C1 segment of cervical spinal cord (tissue), 14 donors: ENCODE data around the gene NDUFA7.
A peak's percentile ranks its signal among the peaks of the same experiment; 100 is the strongest.
"Not testable (repeated sequence)": the region's sequence is repeated elsewhere in the genome, so short reads cannot be mapped to it uniquely, and the experiment has no call there.

ENCODE experiments used
- DNase-seq, 14 donors: peaks; one replicate each; lab custom pipeline; 2025; lab: John Stamatoyannopoulos, UW

Gene NDUFA7

GRCh38 chr19:8319807-8320520 lies 1.2 kb downstream of the NDUFA7 start:
- DNase-seq: no peak

- DNase-seq: not testable (repeated sequence)
These were observed 2.3 kb downstream of the NDUFA7 start for GRCh38 chr19:8318835-8319234.

DNA sequence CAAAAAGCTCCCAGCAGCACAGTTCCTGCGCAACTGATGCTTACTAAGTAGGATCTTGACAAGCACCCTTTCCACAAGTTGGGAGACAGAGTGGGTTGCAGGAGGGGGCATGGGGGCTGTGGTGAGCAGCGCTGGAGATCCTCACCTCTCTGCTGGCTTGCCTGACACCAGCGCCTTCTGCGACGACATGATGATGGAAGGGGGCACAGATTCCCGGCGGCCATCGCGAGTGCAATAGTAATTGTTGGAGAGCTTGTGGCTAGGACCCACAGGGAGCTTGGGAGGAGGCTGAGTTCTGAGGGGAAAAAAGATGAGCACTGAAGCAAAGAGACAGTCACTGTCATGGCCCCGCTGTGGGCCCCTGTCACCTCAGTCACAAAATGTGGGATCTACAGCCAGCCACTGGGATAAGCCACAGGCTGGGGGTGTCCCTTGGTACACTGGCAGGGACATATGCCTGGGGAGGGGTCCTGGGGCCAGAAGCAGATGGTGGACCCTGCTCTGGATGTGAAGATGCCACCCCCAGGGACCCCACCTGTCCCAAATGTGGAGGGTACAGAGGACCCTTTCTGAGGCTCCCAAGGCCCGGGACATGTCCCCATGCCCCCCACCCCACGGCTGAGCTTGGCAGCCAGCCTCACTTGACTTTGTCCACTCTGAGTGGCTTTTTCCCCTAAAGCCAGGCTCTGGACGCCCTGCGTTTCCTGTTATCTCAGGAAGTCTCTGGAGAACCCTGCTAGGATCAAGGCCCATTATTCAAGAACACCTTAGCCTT lies 4.6 kb downstream of the NDUFA7 start:
- DNase-seq: no peak

DNA sequence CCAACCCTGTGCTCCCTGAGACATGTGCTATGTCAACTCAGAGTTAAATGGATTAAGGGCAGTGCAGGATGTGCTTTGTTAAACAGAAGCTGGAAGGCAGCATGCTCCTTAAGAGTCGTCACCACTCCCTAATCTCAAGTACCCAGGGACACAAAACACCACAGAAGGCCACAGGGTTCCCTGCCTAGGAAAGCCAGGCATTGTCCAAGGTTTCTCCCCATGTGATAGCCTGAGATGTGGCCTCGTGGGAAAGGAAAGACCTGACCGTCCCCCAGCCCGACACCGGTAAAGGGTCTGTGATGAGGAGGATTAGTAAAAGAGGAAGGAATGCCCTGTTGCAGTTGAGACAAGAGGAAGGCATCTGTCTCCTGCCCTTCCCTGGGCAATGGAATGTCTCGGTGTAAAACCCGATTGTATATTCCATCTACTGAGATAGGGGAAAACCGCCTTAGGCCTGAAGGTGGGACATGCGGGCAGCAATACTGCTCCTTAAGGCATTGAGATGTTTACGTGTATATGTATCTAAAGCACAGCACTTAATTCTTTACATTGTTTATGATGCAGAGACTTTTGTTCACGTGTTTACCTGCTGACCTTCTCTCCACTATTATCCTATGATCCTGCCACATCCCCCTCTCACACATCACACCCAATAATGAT lies 6.1 kb downstream of the NDUFA7 start:
- not testable (repeated sequence) for DNase-seq

DNA sequence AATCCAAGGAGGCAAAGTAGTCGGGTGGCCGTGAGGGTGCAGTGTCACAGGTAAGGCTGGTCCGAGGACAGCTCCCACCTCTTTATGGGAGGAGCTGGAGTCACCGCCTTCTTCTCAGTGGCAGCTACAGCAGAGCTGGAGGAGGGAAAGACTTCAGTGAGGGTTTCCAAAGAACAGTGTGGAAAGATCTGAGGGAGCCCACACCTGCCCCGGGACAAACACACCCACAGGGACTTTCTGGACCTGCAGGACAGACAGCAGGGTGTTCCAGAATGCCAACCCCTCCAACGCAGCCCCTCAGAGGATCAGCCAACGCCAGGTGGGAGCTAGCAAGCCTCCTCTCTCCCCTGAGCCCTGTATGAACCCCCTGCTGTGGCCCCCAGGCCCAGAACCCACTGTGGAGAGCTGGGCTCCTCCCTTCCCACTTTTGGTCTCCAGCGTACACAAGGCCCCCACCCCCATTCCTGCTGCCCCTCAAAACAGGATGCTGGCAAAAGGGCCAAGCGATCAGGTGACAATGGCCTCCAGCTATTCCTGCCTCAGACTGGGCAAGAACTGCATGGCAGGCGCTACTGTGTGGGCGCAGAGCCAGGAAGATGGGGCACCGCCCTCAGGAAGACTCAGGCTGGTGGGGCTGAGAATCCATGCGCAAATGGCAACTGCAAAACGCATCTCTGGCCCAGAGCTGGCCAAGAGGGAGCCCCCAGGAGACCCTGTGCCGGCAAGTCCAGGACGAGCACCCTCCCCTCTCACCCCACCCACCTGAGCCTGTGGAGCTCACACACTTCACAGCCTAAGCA lies 9.5 kb downstream of the NDUFA7 start:
- no peak for DNase-seq

GRCh38 chr19:8310342-8311055 lies 10.7 kb downstream of the NDUFA7 start:
- no peak for DNase-seq

DNA sequence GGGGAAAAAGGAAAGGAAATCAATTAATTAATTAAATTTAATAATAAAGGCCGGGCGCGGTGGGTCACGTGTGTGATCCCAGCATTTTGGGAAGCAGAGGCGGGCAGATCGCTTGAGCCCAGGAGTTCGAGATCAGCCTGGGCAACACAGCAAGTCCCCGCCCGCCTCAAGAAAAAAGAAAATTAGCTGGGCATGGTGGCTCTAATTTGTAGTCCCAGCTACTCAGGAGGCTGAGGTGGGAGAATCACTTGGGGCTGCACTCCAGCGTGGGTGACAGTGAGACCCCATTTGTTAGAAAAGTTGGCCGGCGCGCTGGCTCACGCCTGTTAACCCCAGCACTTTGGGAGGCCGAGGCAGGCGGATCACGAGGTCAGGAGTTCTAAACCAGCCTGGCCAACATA lies 12.3 kb downstream of the NDUFA7 start:
- no peak for DNase-seq

DNA sequence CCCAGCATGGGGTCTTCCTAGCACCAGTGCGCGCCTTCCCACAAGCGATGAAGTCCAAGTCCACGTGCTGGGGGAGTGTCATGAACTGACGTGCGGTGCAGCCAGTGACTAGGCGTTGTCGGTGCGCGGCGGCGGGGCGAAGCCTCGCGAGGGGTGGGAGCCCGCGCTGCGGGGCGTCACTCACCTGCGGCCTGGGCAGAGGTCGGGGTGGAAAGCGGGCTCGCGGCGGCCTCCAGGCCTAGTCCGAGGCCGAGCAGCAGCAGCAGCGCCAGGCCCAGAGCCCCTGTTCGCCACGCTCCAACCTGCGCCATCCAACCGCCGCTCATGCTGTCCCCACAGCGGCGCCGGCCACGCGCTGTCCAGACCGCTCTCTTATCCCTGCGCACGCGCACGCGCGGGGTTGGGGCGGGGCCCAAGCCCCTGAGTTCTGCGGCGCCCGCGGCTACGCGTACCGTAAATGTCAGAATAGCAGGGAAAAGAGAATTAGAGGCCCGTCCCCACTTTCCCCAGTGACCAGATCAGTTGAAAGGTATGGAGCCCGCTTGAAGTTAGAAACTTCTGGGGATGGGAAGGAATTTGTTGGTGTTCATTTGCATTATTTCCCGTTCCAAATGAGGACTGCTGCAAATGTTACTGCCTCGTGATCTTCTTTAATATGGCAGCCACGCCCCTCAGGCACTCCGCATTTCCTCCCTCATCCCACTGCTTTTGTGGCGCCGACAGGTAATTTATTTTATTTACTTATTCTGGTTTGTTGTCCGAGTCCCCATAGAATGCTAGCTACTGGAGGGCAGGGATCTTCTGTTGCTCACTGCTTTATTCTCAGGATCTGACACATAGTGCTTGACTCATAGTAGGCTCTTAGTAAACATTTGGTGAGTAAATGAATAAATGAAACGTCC lies 13.0 kb downstream of the NDUFA7 start, which contains the start of gene CD320:
Gene CD320, minus strand, starts transcription at position 394 of the 902 bp plus-strand sequence. Its CDS starts 68 bp downstream, at position 326.
- DNase-seq: peak; percentile 34 to 87 (median 79)

- no peak for DNase-seq
These were observed 13.7 kb downstream of the NDUFA7 start for GRCh38 chr19:8307400-8307964.

DNA sequence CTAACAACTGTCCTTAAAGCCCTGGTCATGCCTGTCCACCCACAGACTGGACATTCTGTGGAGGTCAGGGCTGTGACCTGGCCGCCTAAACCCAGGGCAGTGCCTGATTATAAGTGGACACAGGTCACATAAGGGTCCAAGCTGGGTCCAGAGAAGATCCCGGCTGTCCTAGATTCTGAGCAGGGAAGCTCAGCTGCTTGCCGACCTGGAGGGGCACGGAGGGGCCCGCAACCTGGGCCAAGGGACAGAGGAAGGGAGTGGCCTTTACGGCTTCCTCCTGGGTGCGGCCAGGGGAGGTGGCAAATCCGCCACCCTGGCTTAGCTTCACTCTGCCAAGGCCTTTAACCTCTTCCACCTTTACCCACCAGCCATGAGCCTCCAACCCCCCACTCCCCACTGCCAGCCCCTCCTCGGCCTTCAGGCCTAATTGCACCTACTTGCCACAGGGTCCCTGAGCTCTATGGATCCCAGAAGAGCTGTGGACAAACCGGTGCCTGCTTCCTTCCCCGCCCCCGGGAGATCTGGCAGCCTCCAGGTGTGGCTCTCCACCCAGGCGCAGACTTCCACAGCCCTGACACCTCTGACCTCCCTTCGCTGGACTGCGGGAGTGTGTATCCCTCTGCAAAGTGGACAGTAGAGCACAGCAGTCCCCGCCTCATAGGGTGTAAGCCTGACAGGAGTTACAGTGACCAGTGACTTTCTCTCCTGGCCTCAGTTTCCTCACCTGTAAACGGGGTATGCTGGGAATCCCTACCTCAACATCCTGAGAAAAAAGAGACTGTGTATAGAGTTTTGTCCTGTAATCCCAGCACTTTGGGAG lies 14.7 kb downstream of the NDUFA7 start:
- DNase-seq: no peak

DNA sequence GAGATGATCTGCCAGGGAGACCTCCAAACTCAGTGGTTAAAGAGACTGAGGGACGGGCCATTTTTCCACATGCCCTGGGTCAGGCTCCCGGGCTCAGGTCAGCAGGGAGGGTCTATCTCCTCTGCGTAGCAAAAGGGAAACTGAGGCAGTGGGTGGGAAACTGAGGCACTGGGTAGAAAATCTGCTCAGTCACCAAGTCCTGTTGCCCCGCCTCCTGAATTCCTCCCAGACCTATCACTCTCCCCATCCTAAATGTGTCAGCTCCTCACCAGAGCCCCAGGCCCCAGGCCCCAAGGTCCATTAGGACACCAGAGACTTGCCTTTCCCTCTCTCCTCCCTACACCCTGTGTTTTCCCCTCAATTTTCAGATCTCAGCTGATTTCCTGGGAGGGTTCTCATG lies 15.4 kb downstream of the NDUFA7 start:
- DNase-seq: no peak

- no peak for DNase-seq
These were observed 16.1 kb downstream of the NDUFA7 start for GRCh38 chr19:8304841-8305621.

DNA sequence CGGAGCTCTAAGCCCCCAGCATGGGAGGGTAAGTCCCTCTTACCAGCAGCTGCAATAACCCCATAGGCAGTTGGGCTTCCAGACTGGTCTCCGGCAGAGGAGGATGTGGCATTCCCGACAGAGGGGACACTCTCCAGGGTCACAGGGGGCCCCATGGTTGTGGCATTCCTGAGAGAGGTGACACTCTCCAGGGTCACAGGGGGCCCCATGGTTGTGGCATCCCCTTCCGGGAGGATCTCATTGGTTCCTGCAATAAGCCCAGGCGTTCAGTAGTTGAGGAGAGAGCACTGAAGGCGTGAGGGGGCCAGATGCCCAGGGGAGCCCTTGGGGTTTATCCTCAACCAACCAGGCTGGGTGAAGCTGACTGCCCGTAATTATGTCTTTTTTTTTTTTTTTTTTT lies 18.4 kb downstream of the NDUFA7 start:
- DNase-seq: no peak

DNA sequence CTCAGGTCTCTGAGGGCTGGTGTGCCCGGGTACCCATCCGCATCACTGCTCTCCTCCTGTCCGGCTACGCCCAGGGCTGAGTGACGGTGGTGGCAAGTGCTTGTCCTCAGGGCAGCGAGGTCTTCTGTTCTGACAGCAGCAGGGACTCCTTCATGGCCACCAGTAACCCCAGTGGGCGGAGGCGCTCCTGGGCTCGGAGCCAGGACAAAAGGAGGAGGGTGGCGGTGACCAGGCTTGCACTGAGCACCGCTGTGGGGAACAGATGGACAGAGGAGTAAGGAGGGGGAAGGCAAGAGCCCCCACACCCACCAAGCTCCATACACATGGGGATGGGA lies 18.9 kb downstream of the NDUFA7 start:
- DNase-seq: no peak

GRCh38 chr19:8291337-8291736 lies 29.8 kb downstream of the NDUFA7 start:
- not testable (repeated sequence) for DNase-seq

- not testable (repeated sequence) for DNase-seq
These were observed 44.7 kb downstream of the NDUFA7 start for GRCh38 chr19:8276508-8276907.

GRCh38 chr19:8269724-8270123 lies 51.5 kb downstream of the NDUFA7 start:
- DNase-seq: no peak

DNA sequence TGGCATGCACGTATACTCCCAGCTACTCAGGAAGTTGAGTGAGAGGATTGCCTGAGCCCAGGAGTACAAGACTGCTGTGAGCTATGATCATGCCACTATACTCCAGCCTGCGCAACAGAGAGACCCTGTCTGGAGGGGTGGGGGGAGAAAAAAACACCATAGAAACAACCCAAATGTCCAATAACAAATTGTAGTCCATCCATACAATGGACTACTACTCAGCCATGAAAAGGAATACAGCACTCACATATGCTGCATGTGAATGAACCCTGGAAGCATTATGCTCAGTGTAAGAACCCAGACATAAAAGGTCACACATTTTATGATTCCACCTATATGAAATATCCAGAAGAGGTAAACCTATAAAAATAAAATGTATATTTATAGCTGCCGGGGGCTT lies 55.3 kb downstream of the NDUFA7 start:
- no peak for DNase-seq
